ENCODE results near the gene PRC1.

DNA sequence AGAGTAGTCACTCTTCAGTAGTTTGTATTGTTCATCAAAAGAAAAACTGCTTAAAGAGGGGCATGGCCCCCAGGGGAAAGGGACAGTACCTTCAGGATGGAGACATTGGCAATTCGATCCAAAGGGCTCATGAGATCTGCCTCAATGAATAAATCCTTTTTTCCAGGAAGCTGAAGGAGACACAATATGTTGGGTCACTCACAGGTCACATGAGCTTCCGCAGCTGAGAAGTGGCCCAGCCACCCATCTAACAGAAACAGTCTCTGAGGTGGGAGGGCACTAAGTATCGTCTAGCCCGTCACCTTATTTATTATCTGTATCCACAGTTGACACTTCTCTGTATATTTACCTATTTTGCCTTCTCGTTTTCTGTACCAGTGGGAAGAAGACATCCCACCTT, 23.4 kb upstream of the PRC1 start:
- TF ChIP-seq, protein P1, sequence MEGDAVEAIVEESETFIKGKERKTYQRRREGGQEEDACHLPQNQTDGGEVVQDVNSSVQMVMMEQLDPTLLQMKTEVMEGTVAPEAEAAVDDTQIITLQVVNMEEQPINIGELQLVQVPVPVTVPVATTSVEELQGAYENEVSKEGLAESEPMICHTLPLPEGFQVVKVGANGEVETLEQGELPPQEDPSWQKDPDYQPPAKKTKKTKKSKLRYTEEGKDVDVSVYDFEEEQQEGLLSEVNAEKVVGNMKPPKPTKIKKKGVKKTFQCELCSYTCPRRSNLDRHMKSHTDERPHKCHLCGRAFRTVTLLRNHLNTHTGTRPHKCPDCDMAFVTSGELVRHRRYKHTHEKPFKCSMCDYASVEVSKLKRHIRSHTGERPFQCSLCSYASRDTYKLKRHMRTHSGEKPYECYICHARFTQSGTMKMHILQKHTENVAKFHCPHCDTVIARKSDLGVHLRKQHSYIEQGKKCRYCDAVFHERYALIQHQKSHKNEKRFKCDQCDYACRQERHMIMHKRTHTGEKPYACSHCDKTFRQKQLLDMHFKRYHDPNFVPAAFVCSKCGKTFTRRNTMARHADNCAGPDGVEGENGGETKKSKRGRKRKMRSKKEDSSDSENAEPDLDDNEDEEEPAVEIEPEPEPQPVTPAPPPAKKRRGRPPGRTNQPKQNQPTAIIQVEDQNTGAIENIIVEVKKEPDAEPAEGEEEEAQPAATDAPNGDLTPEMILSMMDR (IDR thresholded peaks at IDR 0.05): no peak
- TF ChIP-seq EZH2 (IDR thresholded peaks at IDR 0.05): no peak

All from neural progenitor cell (in vitro differentiated cells).